C4-2B (cell line): ENCODE data around the gene EIF3B.
"Not testable (repeated sequence)": the region's sequence is repeated elsewhere in the genome, so short reads cannot be mapped to it uniquely, and the experiment has no call there.

Source experiments
- H3K27ac ChIP-seq: fragments of 450-650 bp; 2 replicates; pipeline ENCODE4 v1.5.1; 2017
- CTCF ChIP-seq: fragments of 450-650 bp; conservative IDR thresholded peaks from 2 replicates; pipeline ENCODE4 v1.5.1; 2017; ENCODE audit warnings: mild to moderate bottlenecking
- ZFX ChIP-seq: fragments of 450-650 bp; IDR thresholded peaks from 2 replicates; pipeline ENCODE4 v1.6.1; 2017

Gene EIF3B

GRCh38 chr7:2387897-2388636 is 33.4 kb downstream of the EIF3B start:
- no peak overlapping the region for H3K27ac ChIP-seq
- no peak for TF ChIP-seq CTCF
- no peak for TF ChIP-seq ZFX

- no peak overlapping the region for H3K27ac ChIP-seq
- TF ChIP-seq CTCF, result no peak
- no peak for TF ChIP-seq ZFX
Observed at GRCh38 chr7:2388637-2388954, 34.0 kb downstream of the EIF3B start.

- not testable (repeated sequence) for H3K27ac ChIP-seq
Observed at GRCh38 chr7:2390020-2390816, 35.6 kb downstream of the EIF3B start.

GRCh38 chr7:2393706-2394105 is 39.1 kb downstream of the EIF3B start:
- TF ChIP-seq ZFX, result no peak
- TF ChIP-seq CTCF, result no peak
- H3K27ac ChIP-seq, result no peak overlapping the region

GRCh38 chr7:2394566-2395082 is 40.0 kb downstream of the EIF3B start:
- TF ChIP-seq CTCF (no peak), ZFX (no peak)
- no peak overlapping the region for H3K27ac ChIP-seq

GRCh38 chr7:2398506-2398905 is 43.9 kb downstream of the EIF3B start:
- no peak for TF ChIP-seq CTCF
- TF ChIP-seq ZFX, result no peak
- no peak overlapping the region for H3K27ac ChIP-seq

- peak overlapping the region; percentile 63 for H3K27ac ChIP-seq
- TF ChIP-seq ZFX, result no peak
- no peak for TF ChIP-seq CTCF
Observed at GRCh38 chr7:2399848-2400587, 45.4 kb downstream of the EIF3B start.
